Activated CD8-positive, alpha-beta memory T cell treated with anti-CD3 and anti-CD28 coated beads, Interleukin-2, amount 50 U/mL, for 4 hours (primary cell): ENCODE data around the gene RBFOX1.

Experiments used
- DNase-seq: peaks from one replicate; pipeline ENCODE4 v3.0.0-alpha.2; 2020

The RBFOX1 gene

GRCh38 chr16:7614021-7614795, 281.6 kb downstream of the RBFOX1 start:
- DNase-seq, result no peak

GRCh38 chr16:7615565-7615964, 282.9 kb downstream of the RBFOX1 start:
- no peak for DNase-seq

DNA sequence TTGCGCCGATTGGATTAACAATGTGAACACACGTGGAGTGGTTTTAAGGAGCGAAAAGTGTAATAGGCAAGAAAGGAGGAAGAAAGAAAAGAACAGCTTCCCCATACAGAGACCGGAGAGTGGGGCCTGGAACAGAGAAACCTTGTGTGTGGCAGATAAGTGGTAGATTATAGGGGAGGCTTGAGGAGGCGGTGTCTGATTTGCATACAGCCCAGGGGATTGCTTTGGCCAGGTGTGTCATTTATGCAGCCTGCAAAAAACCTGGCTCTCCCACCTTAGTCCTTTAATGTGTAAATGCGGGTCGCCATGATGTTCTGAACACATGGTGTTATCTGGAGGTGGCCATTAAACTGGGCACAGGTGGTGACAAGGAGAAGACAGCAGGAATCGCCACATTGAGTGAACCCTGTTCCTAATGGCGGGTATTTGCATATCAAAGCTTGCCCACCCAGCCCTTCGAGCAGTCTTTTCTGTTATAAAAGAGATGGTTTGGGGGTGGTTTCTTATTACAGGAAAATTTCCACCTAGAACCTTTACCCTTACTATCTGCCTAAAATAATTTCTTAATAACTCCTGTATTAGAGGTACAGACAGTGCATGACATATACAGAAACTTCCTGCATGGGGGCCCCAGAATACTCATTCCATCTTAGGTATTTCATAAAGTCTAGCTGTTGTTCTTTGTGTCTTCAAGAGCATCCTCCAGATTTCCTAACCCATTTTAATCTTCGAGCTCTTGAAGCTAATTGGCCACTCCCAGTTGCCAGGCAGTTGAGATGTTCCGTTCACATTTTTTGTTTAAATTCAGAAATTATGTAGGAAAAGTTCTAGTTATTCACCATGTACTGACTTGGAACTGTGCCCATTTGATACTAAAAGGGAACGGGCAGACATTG, 292.5 kb downstream of the RBFOX1 start:
- DNase-seq, result no peak

DNA sequence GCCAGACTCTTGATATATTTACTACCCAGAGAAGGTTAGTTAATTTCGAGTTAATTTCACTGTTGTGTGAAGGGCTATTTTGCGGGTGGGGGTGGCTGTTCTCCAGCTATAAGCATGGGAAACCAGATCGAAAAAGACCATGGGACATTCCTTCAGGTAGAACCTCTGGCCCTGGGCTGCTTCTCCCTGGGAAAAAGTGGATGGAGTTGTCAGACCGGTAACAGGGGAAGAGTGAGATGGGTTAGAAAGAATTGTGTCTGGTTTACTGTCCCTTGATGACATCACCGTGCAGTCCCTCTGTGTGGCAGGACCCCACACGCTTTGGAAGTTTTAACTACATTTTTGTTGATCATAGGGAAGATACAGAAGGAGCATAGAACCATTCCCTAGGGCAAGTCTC, 296.3 kb downstream of the RBFOX1 start:
- no peak for DNase-seq

GRCh38 chr16:7629571-7629970, 296.9 kb downstream of the RBFOX1 start:
- no peak for DNase-seq

- DNase-seq, result no peak
These were observed 304.8 kb downstream of the RBFOX1 start for GRCh38 chr16:7637446-7637845.

DNA sequence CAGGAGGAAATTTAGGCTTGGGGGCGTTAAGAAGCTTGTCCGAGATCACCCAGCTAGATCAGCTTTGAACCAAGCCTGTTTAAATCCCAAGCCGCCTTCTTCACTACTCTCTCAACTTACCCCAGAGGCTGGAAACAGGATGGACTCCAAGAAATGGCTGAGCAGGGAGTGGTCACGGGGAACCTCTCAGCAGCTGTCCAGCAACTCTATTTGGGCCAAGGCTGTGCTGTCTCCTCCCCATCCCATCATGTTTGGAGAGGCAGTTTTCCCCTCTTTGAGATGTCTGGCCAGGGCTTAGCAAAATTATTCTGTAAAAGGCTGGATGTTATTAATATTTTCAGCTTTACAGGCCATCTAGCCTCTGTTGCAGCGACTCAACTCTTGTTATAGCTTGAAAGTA, 305.7 kb downstream of the RBFOX1 start:
- DNase-seq, result no peak

DNA sequence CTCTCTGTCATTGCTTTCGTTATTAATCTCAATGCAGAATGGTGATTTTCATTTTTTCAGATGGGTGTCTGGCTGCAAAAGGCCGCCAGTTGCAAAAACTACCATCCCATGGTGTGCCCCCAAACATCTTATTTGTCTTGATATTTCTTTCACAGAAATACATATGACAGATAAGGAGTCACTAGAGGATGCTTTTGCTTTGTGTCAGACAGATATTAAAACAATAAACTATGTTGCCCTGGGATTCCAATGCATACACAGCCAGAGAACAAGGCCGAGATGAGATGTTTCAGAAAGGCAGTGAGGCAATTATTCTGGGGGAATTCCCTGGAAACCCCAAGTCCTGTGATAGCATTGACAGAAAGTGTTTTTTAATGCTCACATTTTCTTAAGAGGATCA, 307.7 kb downstream of the RBFOX1 start:
- no peak for DNase-seq

DNA sequence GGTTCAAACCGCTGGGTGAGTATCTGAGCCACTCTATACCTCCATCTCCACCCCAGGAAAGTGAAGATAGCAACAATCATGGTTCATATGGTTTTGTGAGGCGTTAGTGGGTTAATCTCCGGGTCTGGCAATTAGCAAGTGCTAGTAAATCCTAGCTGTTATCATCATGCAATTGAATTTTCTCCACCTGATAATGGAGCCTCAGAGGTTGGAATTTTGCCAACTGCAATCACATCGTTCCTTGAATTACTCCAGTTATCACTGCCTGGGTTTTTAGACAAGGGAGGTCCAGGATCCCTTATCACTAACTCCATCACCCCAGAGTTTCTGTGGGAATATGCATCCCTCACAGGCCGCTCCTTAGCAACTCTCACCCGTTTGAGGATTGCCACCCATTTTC, 311.5 kb downstream of the RBFOX1 start:
- no peak for DNase-seq

DNA sequence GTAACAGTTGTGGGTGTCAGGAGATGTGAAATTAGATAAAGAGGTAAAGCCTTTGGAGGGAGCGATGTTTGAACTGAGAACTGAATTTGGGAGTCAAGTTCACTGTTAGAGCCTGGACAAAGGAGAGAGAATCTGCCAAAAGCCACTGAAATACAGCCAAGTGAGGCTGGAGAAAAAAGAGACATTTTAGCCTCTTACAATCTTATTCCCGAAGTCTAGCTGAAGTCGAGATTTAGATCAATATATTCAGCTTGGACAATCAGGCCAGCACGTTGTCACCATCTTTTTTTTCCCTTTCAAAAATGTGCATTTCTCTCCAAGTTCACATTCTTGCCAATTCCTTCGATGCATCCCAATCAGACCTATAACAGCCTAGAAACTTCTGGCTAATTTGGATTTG, 312.2 kb downstream of the RBFOX1 start:
- DNase-seq, result no peak

DNA sequence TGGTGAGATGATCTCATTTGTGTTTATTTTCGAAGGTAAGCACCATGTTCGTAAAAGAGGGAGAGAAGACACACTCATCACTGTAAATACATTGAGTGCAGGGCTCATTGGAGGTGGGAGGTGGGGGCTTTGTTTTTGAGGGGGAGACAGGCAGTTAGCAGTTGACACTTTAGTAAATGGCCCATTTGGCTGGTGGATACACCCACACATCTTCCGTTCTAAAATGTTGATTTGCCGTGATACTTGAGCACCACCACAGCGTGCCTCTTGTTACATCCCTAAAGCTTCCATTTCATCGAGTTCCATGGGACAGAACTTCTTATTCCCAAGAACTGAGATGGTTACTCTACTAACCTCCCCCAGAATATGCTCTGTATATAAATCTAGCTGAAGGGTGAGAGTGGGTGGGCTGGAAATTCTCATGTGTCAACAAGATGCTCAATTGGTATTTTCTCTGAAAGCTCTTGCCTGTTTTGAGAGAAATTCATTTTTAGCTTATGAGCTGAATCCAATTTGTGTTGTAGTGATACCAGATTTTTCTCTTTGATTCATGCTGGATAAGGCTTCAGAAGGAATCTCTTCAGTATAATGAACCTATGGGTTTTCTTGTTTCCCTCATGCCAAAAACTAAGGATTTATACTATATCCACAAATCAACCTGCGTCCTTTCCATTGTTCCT, 314.3 kb downstream of the RBFOX1 start:
- no peak for DNase-seq

DNA sequence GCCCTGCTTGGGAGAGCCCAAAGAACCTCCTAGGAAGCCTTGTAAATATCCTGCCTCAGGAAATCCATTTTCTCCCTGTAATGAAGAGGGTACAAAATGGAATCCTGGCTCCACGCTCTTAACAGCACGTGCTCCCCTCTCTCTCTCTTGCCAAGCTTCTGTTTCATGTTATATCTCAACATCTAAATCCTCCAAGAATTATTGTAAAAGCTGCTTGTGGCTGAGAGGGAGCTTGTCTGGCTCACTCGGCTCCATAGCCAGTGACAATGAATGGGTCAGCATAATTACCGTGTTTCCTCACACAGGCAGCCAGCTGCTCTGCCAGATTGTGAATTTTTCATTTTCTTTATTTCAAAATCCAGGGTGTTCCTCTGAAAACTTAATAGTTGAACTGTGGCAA, 317.8 kb downstream of the RBFOX1 start:
- no peak for DNase-seq

GRCh38 chr16:7651803-7652570, 319.3 kb downstream of the RBFOX1 start:
- no peak for DNase-seq

- no peak for DNase-seq
These were observed 321.3 kb downstream of the RBFOX1 start for GRCh38 chr16:7653746-7654461.

DNA sequence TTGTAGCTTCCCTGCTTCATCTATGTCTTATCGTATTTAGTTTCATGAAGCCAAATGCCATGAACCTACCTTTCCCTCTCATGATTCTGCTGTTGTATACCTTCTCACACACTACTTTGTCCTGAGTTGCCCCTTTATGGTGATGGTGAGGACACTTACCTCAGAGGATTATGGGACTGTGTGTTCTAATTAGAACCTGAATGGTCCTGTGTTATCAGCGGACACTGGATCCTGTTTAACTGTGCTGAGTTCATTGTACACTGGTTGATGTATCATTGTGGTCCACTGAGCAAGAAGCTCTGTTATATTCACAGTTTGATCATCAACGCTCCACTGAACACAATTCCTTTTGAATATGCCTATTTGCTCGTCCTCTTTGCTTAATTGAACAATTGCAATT, 343.0 kb downstream of the RBFOX1 start:
- DNase-seq, result no peak

GRCh38 chr16:7680296-7680695, 347.7 kb downstream of the RBFOX1 start:
- no peak for DNase-seq

- DNase-seq, result no peak
These were observed 356.2 kb downstream of the RBFOX1 start for GRCh38 chr16:7688811-7689210.

- no peak for DNase-seq
These were observed 356.6 kb downstream of the RBFOX1 start for GRCh38 chr16:7689234-7689633.

DNA sequence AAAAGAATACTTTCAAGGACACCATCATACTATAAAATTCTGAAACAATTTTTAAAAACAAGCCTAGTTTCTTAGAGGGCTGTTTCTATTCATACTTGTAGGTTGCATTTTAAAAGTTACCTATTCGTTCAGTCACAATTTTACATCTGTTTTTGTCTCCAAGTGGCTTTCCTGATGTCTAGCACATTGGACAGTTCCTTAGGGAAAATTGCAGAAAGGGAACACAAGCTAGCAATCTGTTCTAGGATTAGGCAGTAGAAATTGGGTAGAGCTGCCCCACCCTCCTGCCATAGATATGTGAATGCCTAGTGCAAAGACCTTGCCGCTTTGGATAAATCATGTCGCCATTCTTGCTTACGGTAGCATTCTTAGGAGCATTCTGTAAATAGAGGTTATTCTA, 358.9 kb downstream of the RBFOX1 start:
- DNase-seq, result no peak

- DNase-seq, result no peak
These were observed 371.0 kb downstream of the RBFOX1 start for GRCh38 chr16:7703672-7704071.

DNA sequence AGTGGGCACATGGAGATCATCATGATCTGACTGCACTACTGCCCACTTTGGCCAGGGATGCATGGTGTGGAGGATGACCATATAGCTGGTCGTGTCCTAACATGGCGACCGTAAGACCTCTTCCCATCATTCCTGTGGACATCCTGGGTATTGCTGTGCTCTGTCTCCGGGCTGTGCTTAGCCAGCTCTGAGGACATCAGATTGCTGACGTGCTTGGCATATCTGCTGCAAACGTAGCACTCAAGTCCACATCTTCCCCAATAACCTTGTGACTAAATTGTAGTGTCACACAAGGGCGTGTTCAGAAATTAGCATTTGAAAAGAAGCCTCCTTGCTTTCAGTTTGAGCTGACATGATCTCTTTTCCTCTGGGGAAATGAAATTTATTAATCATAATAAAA, 373.2 kb downstream of the RBFOX1 start:
- no peak for DNase-seq

DNA sequence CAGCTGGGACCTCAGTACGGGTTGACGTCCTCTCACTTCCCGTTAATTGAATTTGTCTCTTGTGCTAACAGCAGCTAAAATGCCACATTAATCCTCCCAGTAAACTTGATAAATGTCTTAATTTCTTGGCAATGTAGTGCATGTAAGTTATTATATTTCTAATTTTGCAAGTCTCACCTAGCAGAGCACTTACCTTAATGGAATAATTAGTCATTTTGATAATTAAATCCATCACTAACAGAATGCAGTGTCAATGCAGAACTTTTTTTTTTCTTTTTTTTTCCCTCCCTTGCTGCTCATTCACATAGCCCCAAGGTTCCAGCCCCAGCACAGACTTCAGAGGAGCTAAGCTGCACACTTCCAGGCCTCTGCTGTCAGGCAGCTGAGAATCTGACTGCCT, 376.5 kb downstream of the RBFOX1 start:
- DNase-seq, result no peak
